ENCODE data around the gene KCNQ1OT1. TPM values are rescaled to one million over a fixed set of nuclear protein-coding genes. Genes with fewer than 3 reads are reported as not detected.

KCNQ1OT1 gene
- polyA plus RNA-seq, 6 donors from 2014 or later: 0.08 to 0.28 (median 0.12) TPM

- Mint-ChIP-seq H3K36me3 (peaks cover 45 to 75% of the 10 kb centered on the region in 2 donors), H3K4me3 (no peak overlapping the region), H3K4me1 (no peaks in the 10 kb centered on the region), H3K9me3 (peaks cover 5 to 42% (median 33%) of the 10 kb centered on the region in 7 donors), H3K27ac (no peak overlapping the region), H3K27me3 (peaks cover 0 to 20% (median 3%) of the 10 kb centered on the region in 3 donors)
- ATAC-seq (ENCODE audit: low read depth in 2 of 2) (no peak), DNase-seq (no peak)
Measured at GRCh38 chr11:2609345-2609744, 90.4 kb downstream of the KCNQ1OT1 start.

GRCh38 chr11:2599561-2600189 is 100.1 kb downstream of the KCNQ1OT1 start:
- H3K9me3 Mint-ChIP-seq: peaks cover 2 to 25% (median 16%) of the 10 kb centered on the region in 7 donors
- H3K4me3 Mint-ChIP-seq: no peak overlapping the region
- no peak for DNase-seq
- H3K27me3 Mint-ChIP-seq: peaks cover 0 to 3% (median under 1%) of the 10 kb centered on the region in 3 donors
- no peak overlapping the region for H3K27ac Mint-ChIP-seq
- peaks cover 4 to 22% of the 10 kb centered on the region in 2 donors for H3K36me3 Mint-ChIP-seq
- no peaks in the 10 kb centered on the region for H3K4me1 Mint-ChIP-seq
- no peak for ATAC-seq (ENCODE audit: low read depth in 2 of 2)

- H3K4me3 Mint-ChIP-seq: no peak overlapping the region
- peaks cover 2 to 23% (median 12%) of the 10 kb centered on the region in 7 donors for H3K9me3 Mint-ChIP-seq
- H3K27ac Mint-ChIP-seq: no peak overlapping the region
- ATAC-seq (ENCODE audit: low read depth in 2 of 2) (no peak), DNase-seq (no peak)
- H3K4me1 Mint-ChIP-seq: no peaks in the 10 kb centered on the region
- H3K36me3 Mint-ChIP-seq: peaks cover 22 to 31% of the 10 kb centered on the region in 2 donors
- peaks cover 0 to 6% (median 3%) of the 10 kb centered on the region in 3 donors for H3K27me3 Mint-ChIP-seq
Measured at GRCh38 chr11:2595204-2595603, 104.6 kb downstream of the KCNQ1OT1 start.

- ATAC-seq (ENCODE audit: low read depth in 2 of 2) (no peak), DNase-seq (no peak)
- H3K27me3 Mint-ChIP-seq: peaks cover 0 to 6% (median 3%) of the 10 kb centered on the region in 3 donors
- H3K36me3 Mint-ChIP-seq: peaks cover 22 to 28% of the 10 kb centered on the region in 2 donors
- no peak overlapping the region for H3K4me3 Mint-ChIP-seq
- H3K4me1 Mint-ChIP-seq: no peaks in the 10 kb centered on the region
- H3K27ac Mint-ChIP-seq: no peak overlapping the region
- H3K9me3 Mint-ChIP-seq: peaks cover 2 to 23% (median 12%) of the 10 kb centered on the region in 7 donors
Measured at GRCh38 chr11:2594267-2594666, 105.5 kb downstream of the KCNQ1OT1 start.

- ATAC-seq (ENCODE audit: low read depth in 2 of 2) (no peak), DNase-seq (no peak)
- peaks cover 20 to 22% of the 10 kb centered on the region in 2 donors for H3K36me3 Mint-ChIP-seq
- H3K9me3 Mint-ChIP-seq: peaks cover 2 to 19% (median 8%) of the 10 kb centered on the region in 7 donors
- H3K27ac Mint-ChIP-seq: no peak overlapping the region
- H3K4me3 Mint-ChIP-seq: no peak overlapping the region
- H3K4me1 Mint-ChIP-seq: no peaks in the 10 kb centered on the region
- H3K27me3 Mint-ChIP-seq: peaks cover 0 to 6% (median 0%) of the 10 kb centered on the region in 3 donors
Measured at GRCh38 chr11:2593393-2593950, 106.3 kb downstream of the KCNQ1OT1 start.

- Mint-ChIP-seq H3K27ac (no peak overlapping the region), H3K4me3 (no peak overlapping the region), H3K4me1 (no peaks in the 10 kb centered on the region), H3K27me3 (peaks cover 0 to 6% (median 0%) of the 10 kb centered on the region in 3 donors), H3K36me3 (peaks cover 16 to 22% of the 10 kb centered on the region in 2 donors), H3K9me3 (peaks cover 0 to 15% (median 7%) of the 10 kb centered on the region in 7 donors)
- ATAC-seq (ENCODE audit: low read depth in 2 of 2) (no peak), DNase-seq (no peak)
Measured at GRCh38 chr11:2592559-2593392, 107.0 kb downstream of the KCNQ1OT1 start.

- Mint-ChIP-seq H3K4me3 (no peak overlapping the region), H3K27me3 (peaks cover 0 to 6% (median 0%) of the 10 kb centered on the region in 3 donors), H3K27ac (no peak overlapping the region), H3K36me3 (peaks cover 14 to 22% of the 10 kb centered on the region in 2 donors), H3K4me1 (no peaks in the 10 kb centered on the region), H3K9me3 (peaks cover 0 to 6% (median 0%) of the 10 kb centered on the region in 7 donors)
- no peak for ATAC-seq (ENCODE audit: low read depth in 2 of 2)
- DNase-seq: no peak
Measured at GRCh38 chr11:2591805-2592204, 108.0 kb downstream of the KCNQ1OT1 start.

- peaks cover 0 to under 1% (median 0%) of the 10 kb centered on the region in 7 donors for H3K9me3 Mint-ChIP-seq
- H3K27me3 Mint-ChIP-seq: peaks cover 0 to 6% (median 0%) of the 10 kb centered on the region in 3 donors
- DNase-seq (no peak), ATAC-seq (ENCODE audit: low read depth in 2 of 2) (no peak)
- no peak overlapping the region for H3K4me3 Mint-ChIP-seq
- peak overlapping the region in 1 of 6 donors; percentile 59 for H3K27ac Mint-ChIP-seq
- H3K36me3 Mint-ChIP-seq: peaks cover 9 to 22% of the 10 kb centered on the region in 2 donors
- no peaks in the 10 kb centered on the region for H3K4me1 Mint-ChIP-seq
Measured at GRCh38 chr11:2590965-2591754, 108.6 kb downstream of the KCNQ1OT1 start.

GRCh38 chr11:2590131-2590964 is 109.4 kb downstream of the KCNQ1OT1 start:
- ATAC-seq (ENCODE audit: low read depth in 2 of 2): no peak
- no peak for DNase-seq
- Mint-ChIP-seq H3K27me3 (peaks cover 0 to 6% (median 0%) of the 10 kb centered on the region in 3 donors), H3K4me3 (no peak overlapping the region), H3K9me3 (no peaks in the 10 kb centered on the region), H3K36me3 (peaks cover 9 to 22% of the 10 kb centered on the region in 2 donors), H3K27ac (peak overlapping the region in 1 of 6 donors; percentile 59), H3K4me1 (no peaks in the 10 kb centered on the region)

GRCh38 chr11:2589538-2589934 is 110.3 kb downstream of the KCNQ1OT1 start:
- DNase-seq (no peak), ATAC-seq (ENCODE audit: low read depth in 2 of 2) (no peak)
- Mint-ChIP-seq H3K9me3 (no peaks in the 10 kb centered on the region), H3K4me3 (no peak overlapping the region), H3K36me3 (peaks cover 9 to 18% of the 10 kb centered on the region in 2 donors), H3K27ac (no peak overlapping the region), H3K27me3 (peaks cover 0 to 6% (median 0%) of the 10 kb centered on the region in 3 donors), H3K4me1 (no peaks in the 10 kb centered on the region)

- Mint-ChIP-seq H3K4me1 (no peaks in the 10 kb centered on the region), H3K9me3 (no peaks in the 10 kb centered on the region), H3K27me3 (peaks cover 0 to 4% (median 0%) of the 10 kb centered on the region in 3 donors), H3K36me3 (peaks cover 7 to 13% of the 10 kb centered on the region in 2 donors), H3K27ac (no peak overlapping the region), H3K4me3 (no peak overlapping the region)
- DNase-seq (no peak), ATAC-seq (ENCODE audit: low read depth in 2 of 2) (no peak)
Measured at GRCh38 chr11:2588809-2589537, 110.8 kb downstream of the KCNQ1OT1 start.

Measured in naive B cell (primary cell).